ENCODE measurements around the gene UGT1A1. TPM values are rescaled to one million over a fixed set of nuclear protein-coding genes. Genes with fewer than 3 reads are reported as not detected.

The UGT1A1 gene
- total RNA-seq, 1 experiment from 2014 or later, result not detected

DNA sequence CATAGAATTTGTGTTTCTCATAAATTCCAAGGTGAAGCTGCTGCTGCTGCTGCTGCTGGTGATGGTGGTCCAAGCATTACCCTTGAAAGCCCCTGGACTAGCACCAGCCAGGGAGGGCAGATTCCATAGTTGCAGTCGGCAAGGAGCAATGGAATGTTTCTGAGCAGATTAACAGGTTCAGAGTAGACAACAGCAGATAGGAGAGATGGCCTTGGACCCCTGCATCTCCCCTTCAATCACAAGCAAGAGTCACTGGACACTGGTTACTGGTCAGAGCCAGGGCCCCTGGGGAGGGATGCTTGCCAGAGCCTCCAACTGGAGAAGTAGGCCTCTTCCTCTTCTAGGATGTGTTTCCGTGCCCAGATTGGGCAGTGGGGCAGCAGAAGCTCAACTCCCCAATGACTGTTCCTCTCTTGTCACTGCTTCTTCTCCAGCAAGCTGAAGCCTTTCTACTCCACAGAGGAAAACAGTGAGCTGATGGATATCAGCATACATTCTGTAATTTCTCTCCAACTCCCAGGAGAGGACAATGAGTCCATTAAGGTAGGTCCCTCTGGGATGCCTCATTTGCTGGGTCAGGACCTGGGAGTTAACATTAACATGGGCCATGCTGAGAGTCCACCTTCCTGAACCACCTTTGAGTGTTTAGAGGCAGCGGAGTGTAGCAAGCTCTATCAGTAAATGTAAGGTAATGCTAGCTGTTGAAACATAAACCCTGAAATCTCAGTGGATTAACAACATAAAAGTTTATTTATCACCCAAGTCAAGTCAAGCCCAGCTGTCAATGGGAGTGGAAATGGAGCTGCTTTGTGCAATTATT is 53.4 kb downstream of the UGT1A1 start (continued):
- no peak for TF ChIP-seq YY1 (IDR thresholded peaks at IDR 0.05; ENCODE audit: extremely low read depth, insufficient replicate concordance, low read depth, low read length)
- no peak for TF ChIP-seq CBX3 (IDR thresholded peaks at IDR 0.05; ENCODE audit: low read depth)
- TF ChIP-seq, protein P1, sequence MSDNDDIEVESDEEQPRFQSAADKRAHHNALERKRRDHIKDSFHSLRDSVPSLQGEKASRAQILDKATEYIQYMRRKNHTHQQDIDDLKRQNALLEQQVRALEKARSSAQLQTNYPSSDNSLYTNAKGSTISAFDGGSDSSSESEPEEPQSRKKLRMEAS (IDR thresholded peaks at IDR 0.05), result no peak
- no peak for TF ChIP-seq EZH2 (IDR thresholded peaks at IDR 0.05)

DNA sequence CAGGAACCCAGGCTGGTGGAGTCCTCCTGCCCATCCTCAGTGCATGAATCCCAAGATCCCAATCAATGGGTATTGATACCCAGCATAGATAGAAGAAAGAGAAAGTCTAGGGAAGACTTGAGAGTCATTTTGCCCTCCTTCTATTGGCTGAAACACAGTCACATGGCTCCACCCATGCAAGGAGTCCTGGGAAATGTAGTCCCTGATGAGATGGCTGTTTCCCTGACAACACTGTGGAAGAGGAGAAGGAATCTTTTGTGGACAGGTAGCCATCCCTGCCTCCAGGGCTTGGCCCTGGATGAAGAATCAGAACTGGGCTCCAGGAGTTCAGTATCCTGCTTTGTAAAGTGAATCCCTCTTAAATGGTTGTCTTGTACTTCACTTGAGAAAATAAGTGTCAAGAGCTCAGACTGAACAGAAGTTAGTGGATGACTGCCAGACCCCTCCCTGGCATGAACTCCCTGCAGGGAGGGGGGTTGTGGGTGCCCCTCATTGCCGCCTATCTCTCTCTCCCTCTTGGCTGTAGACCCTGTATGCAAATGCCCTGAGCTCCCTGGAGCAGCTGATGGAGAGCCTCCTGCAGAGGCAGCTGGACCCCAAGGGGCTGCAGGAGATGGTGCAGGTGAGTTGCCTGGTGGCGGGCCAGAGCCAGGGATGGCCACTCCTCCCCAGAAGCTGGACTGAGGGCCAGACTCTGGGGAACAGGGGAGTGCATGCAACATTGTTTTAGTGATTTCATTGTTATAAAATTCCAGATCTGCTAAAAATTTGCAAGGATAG is 54.2 kb downstream of the UGT1A1 start:
- peak; percentile 24 for DNase-seq (ENCODE audit: low read depth, low spot score)
- ChIA-PET CTCF (no interaction called here), RAD21 (ENCODE audit: low non-redundant PET in 1 of 2, low total read pairs in 2 of 2, uncharacterized antibody in 2 of 2, unreplicated experiment in 2 of 2) (no interaction called here), POLR2A (no interaction called here)
- peak; percentile 85 for ATAC-seq
- no peak overlapping the region for H3K4me2 ChIP-seq (ENCODE audit: low read length)
- no peak overlapping the region for H3K27ac ChIP-seq (ENCODE audit: low read depth, low read length)
- H4K20me1 ChIP-seq (ENCODE audit: insufficient read depth), result no peaks in the 10 kb centered on the region
- H2AFZ ChIP-seq (ENCODE audit: low read depth, low read length, poor library complexity, severe bottlenecking), result no peak overlapping the region
- no peaks in the 10 kb centered on the region for H3K4me1 ChIP-seq (ENCODE audit: control insufficient read depth in 1 of 2, insufficient read depth in 2 of 2, low read length in 2 of 2)
- no peak overlapping the region for H3K9ac ChIP-seq (ENCODE audit: low read length)
- TF ChIP-seq YY1 (IDR thresholded peaks at IDR 0.05; ENCODE audit: extremely low read depth, insufficient replicate concordance, low read depth, low read length) (peak; percentile 10), EGR1 (IDR thresholded peaks at IDR 0.05; ENCODE audit: low read depth) (no peak), EZH2 (IDR thresholded peaks at IDR 0.05) (no peak), SP1 (IDR thresholded peaks at IDR 0.05; ENCODE audit: low read depth) (peak; percentile 49), POLR2A (IDR thresholded peaks at IDR 0.05; ENCODE audit: borderline replicate concordance, extremely low read depth, insufficient read depth, insufficient read length) (no peak)
- TF ChIP-seq, protein P2, sequence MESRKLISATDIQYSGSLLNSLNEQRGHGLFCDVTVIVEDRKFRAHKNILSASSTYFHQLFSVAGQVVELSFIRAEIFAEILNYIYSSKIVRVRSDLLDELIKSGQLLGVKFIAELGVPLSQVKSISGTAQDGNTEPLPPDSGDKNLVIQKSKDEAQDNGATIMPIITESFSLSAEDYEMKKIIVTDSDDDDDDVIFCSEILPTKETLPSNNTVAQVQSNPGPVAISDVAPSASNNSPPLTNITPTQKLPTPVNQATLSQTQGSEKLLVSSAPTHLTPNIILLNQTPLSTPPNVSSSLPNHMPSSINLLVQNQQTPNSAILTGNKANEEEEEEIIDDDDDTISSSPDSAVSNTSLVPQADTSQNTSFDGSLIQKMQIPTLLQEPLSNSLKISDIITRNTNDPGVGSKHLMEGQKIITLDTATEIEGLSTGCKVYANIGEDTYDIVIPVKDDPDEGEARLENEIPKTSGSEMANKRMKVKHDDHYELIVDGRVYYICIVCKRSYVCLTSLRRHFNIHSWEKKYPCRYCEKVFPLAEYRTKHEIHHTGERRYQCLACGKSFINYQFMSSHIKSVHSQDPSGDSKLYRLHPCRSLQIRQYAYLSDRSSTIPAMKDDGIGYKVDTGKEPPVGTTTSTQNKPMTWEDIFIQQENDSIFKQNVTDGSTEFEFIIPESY (IDR thresholded peaks at IDR 0.05; ENCODE audit: extremely low read depth, insufficient replicate concordance, low read length), result no peak
- TF ChIP-seq, protein P3, sequence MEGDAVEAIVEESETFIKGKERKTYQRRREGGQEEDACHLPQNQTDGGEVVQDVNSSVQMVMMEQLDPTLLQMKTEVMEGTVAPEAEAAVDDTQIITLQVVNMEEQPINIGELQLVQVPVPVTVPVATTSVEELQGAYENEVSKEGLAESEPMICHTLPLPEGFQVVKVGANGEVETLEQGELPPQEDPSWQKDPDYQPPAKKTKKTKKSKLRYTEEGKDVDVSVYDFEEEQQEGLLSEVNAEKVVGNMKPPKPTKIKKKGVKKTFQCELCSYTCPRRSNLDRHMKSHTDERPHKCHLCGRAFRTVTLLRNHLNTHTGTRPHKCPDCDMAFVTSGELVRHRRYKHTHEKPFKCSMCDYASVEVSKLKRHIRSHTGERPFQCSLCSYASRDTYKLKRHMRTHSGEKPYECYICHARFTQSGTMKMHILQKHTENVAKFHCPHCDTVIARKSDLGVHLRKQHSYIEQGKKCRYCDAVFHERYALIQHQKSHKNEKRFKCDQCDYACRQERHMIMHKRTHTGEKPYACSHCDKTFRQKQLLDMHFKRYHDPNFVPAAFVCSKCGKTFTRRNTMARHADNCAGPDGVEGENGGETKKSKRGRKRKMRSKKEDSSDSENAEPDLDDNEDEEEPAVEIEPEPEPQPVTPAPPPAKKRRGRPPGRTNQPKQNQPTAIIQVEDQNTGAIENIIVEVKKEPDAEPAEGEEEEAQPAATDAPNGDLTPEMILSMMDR (IDR thresholded peaks at IDR 0.05 in 2 of 3, conservative IDR thresholded peaks at IDR 0.05 in 1 of 3; ENCODE audit: borderline replicate concordance in 1 of 3, insufficient read depth in 1 of 3, low read depth in 2 of 3, low read length in 2 of 3), result 0 out of 6 replicates have a peak, but pooled peaks of 1 of the 3 experiments have one; percentile 8
- TF ChIP-seq, protein P4, sequence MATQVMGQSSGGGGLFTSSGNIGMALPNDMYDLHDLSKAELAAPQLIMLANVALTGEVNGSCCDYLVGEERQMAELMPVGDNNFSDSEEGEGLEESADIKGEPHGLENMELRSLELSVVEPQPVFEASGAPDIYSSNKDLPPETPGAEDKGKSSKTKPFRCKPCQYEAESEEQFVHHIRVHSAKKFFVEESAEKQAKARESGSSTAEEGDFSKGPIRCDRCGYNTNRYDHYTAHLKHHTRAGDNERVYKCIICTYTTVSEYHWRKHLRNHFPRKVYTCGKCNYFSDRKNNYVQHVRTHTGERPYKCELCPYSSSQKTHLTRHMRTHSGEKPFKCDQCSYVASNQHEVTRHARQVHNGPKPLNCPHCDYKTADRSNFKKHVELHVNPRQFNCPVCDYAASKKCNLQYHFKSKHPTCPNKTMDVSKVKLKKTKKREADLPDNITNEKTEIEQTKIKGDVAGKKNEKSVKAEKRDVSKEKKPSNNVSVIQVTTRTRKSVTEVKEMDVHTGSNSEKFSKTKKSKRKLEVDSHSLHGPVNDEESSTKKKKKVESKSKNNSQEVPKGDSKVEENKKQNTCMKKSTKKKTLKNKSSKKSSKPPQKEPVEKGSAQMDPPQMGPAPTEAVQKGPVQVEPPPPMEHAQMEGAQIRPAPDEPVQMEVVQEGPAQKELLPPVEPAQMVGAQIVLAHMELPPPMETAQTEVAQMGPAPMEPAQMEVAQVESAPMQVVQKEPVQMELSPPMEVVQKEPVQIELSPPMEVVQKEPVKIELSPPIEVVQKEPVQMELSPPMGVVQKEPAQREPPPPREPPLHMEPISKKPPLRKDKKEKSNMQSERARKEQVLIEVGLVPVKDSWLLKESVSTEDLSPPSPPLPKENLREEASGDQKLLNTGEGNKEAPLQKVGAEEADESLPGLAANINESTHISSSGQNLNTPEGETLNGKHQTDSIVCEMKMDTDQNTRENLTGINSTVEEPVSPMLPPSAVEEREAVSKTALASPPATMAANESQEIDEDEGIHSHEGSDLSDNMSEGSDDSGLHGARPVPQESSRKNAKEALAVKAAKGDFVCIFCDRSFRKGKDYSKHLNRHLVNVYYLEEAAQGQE (IDR thresholded peaks at IDR 0.05; ENCODE audit: low read depth), result no peak
- no peaks in the 10 kb centered on the region for H3K9me2 ChIP-seq (ENCODE audit: insufficient read depth)
- H3K79me2 ChIP-seq (ENCODE audit: insufficient read depth, low read length), result no peaks in the 10 kb centered on the region
- BruUV-seq (replicated peaks), result no TSS peak
- intact Hi-C loops (cut with micrococcal nuclease), result no loop called here
- no peaks in the 10 kb centered on the region for H3K36me3 ChIP-seq (ENCODE audit: control insufficient read depth in 1 of 2, insufficient read depth in 2 of 2, low read length in 2 of 2)
- H3K9me3 ChIP-seq (ENCODE audit: control insufficient read depth in 1 of 2, insufficient read depth in 1 of 2, low read depth in 1 of 2, low read length in 2 of 2), result no peaks in the 10 kb centered on the region
- H3K27me3 ChIP-seq (ENCODE audit: insufficient read depth, low read length), result no peaks in the 10 kb centered on the region
- no peak overlapping the region for H3K4me3 ChIP-seq (replicated peaks in 1 of 2; ENCODE audit: low read depth in 1 of 2, low read length in 2 of 2)
